Stimulated activated naive CD4-positive, alpha-beta T cell treated with Interleukin-2 at 50 U/mL for 16 hours (primary cell): Measurements from ENCODE around the gene UPF2.
"Not testable (repeated sequence)": the region's sequence is repeated elsewhere in the genome, so short reads cannot be mapped to it uniquely, and the experiment has no call there.

Experiments
- DNase-seq: peaks from one replicate; lab custom pipeline; 2025; lab: John Stamatoyannopoulos, UW

Gene UPF2, protein sequence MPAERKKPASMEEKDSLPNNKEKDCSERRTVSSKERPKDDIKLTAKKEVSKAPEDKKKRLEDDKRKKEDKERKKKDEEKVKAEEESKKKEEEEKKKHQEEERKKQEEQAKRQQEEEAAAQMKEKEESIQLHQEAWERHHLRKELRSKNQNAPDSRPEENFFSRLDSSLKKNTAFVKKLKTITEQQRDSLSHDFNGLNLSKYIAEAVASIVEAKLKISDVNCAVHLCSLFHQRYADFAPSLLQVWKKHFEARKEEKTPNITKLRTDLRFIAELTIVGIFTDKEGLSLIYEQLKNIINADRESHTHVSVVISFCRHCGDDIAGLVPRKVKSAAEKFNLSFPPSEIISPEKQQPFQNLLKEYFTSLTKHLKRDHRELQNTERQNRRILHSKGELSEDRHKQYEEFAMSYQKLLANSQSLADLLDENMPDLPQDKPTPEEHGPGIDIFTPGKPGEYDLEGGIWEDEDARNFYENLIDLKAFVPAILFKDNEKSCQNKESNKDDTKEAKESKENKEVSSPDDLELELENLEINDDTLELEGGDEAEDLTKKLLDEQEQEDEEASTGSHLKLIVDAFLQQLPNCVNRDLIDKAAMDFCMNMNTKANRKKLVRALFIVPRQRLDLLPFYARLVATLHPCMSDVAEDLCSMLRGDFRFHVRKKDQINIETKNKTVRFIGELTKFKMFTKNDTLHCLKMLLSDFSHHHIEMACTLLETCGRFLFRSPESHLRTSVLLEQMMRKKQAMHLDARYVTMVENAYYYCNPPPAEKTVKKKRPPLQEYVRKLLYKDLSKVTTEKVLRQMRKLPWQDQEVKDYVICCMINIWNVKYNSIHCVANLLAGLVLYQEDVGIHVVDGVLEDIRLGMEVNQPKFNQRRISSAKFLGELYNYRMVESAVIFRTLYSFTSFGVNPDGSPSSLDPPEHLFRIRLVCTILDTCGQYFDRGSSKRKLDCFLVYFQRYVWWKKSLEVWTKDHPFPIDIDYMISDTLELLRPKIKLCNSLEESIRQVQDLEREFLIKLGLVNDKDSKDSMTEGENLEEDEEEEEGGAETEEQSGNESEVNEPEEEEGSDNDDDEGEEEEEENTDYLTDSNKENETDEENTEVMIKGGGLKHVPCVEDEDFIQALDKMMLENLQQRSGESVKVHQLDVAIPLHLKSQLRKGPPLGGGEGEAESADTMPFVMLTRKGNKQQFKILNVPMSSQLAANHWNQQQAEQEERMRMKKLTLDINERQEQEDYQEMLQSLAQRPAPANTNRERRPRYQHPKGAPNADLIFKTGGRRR

GRCh38 chr10:12042797-12043651 lies at the start of gene UPF2:
UPF2 (minus strand) TSS chr10:12042809; CDS start chr10:12035423, 7,386 bp downstream.
- DNase-seq = peak; percentile 96

GRCh38 chr10:12091421-12091820 lies 48.8 kb upstream of the UPF2 start:
- DNase-seq = no peak

DNA sequence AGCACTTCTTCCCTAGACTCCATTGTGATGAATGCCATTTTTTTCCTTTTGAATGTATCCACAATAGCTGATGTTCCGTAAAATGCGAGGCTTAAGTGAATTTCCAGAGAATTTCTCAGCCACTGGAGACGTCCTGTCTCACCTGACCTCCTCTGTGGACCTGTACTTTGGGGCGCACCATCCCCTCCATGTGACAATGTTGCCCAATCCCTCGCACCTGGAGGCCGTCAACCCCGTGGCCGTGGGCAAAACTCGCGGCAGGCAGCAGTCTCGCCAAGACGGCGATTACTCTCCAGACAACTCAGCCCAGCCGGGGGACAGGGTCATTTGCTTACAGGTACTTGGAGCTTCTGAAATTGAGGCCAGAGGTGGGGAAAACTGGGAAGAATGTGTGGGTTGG lies 46.3 kb upstream of the UPF2 start:
- no peak for DNase-seq

GRCh38 chr10:12081879-12082557 lies 39.4 kb upstream of the UPF2 start:
- DNase-seq = no peak

DNA sequence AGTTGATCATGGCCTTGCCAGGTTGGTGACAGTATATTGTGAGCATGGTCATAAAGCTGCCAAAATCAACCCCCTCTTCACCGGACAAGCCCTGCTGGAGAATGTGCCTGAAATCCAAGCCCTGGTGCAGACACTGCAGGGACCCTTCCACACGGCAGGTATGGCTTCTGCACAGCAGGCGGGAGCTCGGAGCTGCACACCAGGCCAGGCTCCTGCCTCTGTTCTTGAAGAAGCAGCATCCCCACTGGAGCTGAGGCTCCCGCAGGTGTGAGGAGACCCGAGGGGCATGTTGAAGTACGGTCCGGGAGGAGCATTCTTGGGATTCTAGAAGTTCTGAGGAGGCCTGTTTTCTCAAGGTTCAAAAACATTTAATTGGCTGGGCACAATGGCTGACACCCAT lies 38.9 kb upstream of the UPF2 start:
- no peak for DNase-seq

- DNase-seq = no peak
These were observed 35.1 kb upstream of the UPF2 start for GRCh38 chr10:12077580-12078180.

DNA sequence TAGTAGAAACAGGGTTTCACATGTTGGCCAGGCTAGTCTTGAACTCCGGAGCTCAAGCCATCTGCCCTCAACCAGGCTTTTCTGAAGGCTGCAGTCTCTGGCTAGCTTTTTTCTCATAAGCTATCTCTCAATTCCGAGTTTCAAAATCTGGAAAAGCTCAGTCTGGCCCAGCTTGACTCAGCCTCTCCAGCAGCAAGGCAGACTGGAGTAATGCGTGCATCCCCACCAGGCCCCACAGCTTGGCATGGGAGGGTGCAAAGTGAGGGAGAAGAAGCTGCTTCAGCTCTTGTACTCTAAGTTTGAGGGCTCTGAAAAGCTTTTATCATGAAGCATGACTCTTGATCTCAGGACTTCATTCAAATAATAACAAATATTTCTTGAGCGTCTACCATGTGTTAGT lies 30.9 kb upstream of the UPF2 start:
- DNase-seq = no peak

DNA sequence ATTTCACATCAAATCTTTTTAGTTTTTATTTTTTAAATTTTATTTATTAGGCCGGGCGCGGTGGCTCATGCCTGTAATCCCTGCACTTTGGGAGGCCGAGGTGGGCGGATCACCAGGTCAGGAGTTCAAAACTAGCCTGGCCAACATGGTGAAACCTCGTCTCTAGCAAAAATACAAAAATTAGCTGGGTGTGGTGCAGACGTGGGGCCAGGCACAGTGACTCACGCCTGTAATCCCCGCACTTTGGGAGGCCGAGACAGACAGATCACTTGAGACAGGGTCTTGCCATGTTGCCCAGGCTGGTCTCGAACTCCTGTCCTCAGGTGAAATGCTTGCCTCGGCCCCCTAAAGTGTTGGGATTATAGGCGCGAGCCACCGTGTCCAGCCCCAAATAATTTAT lies 28.8 kb upstream of the UPF2 start:
- DNase-seq = not testable (repeated sequence)

DNA sequence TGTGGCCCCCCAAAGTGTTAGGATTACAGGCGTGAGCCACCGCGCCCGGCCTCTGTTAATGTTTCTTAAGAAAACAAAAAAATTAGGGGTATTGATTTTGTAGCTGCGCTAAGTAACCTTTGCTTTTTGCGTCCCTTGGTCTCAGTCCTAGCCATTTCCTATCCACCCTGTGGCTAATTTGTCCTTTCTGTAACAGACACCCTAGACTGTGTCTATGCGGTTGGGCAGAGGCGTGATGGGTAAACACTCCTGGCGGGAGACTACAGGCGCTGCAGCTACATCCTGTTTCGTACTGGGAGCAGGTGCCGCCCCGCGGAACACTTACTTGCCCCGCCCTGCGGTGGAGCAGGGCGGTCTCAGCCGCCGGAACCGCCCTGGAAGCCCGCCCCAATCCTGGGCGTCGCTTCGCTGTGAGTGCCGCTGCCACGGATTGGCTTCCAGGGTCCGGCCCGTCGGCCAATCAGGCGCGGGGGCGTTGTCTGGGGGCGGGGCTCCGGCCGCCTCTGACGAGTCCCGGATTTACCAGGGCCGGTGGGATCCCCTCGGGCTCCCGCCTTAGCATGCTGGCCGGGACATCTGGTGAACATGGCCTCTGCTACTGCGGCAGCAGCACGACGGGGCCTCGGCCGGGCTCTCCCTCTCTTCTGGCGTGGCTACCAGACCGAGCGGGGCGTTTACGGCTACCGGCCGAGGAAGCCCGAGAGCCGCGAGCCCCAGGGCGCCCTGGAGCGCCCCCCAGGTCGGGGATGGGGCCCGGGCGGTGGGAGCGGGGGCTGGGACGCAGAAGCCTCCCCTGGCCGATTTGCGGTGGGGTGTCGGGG lies 26.1 kb upstream of the UPF2 start, which contains the start of gene DHTKD1:
Gene DHTKD1, plus strand, starts transcription at position 506 of the 821 bp plus-strand sequence. Its CDS starts 80 bp downstream, at position 586.
- peak; percentile 98 for DNase-seq

DNA sequence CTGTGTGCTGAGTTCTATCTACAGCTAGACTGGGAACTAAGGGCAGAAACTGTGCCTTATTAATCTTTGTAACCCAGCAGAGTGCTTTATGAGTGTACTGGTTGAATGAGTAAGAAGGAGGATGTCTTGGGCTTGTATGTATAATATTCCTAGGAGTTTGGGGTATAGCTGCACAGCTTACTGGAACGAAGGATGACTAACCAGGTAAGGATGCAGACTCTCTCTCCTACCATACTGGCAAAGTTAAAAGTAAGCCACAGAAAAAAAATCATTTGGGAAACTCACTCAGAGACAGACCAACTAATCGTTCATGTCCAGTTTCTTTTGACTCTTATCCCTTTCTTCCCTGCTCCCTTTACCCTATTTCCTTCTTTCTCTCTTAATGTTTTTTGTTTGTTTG lies 24.7 kb upstream of the UPF2 start:
- no peak for DNase-seq

DNA sequence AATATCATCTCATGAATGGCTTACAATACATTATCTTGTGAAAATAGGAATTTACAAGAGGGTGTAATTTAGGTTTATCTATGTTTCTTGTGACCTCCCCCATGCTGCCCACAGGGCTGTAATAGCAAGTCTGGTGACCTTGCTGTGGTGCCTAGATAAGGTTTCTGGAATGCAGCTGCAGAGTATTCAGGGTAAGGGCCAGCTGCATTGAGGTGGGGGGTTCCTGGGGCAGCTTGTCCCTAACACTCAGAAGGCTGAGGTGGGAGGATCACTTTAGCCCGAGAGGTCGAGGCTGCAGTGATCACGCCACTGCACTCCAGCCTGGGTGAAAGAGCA lies 20.8 kb upstream of the UPF2 start:
- no peak for DNase-seq

- no peak for DNase-seq
These were observed 20.3 kb upstream of the UPF2 start for GRCh38 chr10:12062754-12063482.

- no peak for DNase-seq
These were observed 18.5 kb upstream of the UPF2 start for GRCh38 chr10:12061124-12061523.

- no peak for DNase-seq
These were observed 14.1 kb upstream of the UPF2 start for GRCh38 chr10:12056748-12057147.

- DNase-seq = no peak
These were observed 13.1 kb upstream of the UPF2 start for GRCh38 chr10:12055732-12056131.

GRCh38 chr10:12051241-12051640 lies 8.6 kb upstream of the UPF2 start:
- no peak for DNase-seq

GRCh38 chr10:12050528-12050927 lies 7.9 kb upstream of the UPF2 start:
- no peak for DNase-seq

DNA sequence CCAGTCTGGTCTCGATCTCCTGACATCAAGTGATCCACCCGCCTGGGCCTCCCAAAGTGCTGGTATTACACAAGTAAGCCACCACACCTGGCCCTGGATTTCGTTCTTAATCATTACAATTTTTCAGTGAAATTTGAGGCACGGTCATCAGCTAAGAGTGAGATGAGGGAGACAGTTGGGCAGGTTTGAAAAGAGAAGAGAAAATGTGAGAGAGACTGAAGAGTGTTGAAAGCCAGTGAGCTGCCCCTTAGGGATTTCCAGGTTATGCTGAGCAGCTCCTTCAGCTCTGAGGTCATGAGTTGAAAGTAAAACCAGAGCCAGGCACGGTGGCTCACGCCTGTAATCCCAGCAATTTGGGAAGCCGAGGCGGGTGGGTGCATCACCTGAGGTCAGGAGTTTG lies 5.9 kb upstream of the UPF2 start:
- DNase-seq = no peak

GRCh38 chr10:12045596-12045995 lies 3.0 kb upstream of the UPF2 start:
- DNase-seq = no peak
